Keratinocyte (primary cell): ENCODE results near the gene CPSF3. TPM values are rescaled to one million over a fixed set of nuclear protein-coding genes. Genes with fewer than 3 reads are reported as not detected.

Experiments
- DNase-seq: peaks from one replicate; pipeline ENCODE4 v3.0.0-alpha.2; 2011; ENCODE audit warnings: low read depth, missing footprints, low spot score
- FAIRE-seq: peaks from 2 replicates; lab custom pipeline; 2011; peaks lifted over from hg19 to GRCh38; lab: Jason Lieb, UNC
- H2AFZ ChIP-seq: 2 replicates; pipeline ENCODE4 v1.6.0; 2012; ENCODE audit warnings: low read length, control low read depth, inconsistent platforms; ENCODE audit not compliant: control insufficient read depth
- H3K27ac ChIP-seq: 2 replicates; pipeline ENCODE4 v1.5.1; 2011; ENCODE audit warnings: low read length; ENCODE audit not compliant: control insufficient read depth, insufficient read depth
- H3K27me3 ChIP-seq: 3 replicates; pipeline ENCODE4 v1.6.0; 2011; ENCODE audit warnings: low read length; ENCODE audit not compliant: control insufficient read depth, insufficient read depth; ENCODE audit errors: extremely low read depth
- H3K36me3 ChIP-seq, 2 experiments: 2 replicates in 1 of 2; 3 replicates in 1 of 2; pipeline ENCODE4 v1.5.1; 2011; ENCODE audit warnings: low read length in 2 of 2, mild to moderate bottlenecking in 1 of 2; ENCODE audit not compliant: control insufficient read depth in 2 of 2, insufficient read depth in 2 of 2; ENCODE audit errors: extremely low read depth in 1 of 2
- H3K4me1 ChIP-seq: 3 replicates; pipeline ENCODE4 v1.5.1; 2011; ENCODE audit warnings: low read length; ENCODE audit not compliant: control insufficient read depth, insufficient read depth; ENCODE audit errors: extremely low read depth
- H3K4me2 ChIP-seq: 3 replicates; pipeline ENCODE4 v1.6.0; 2011; ENCODE audit warnings: low read depth, low read length; ENCODE audit not compliant: control insufficient read depth, insufficient read depth; ENCODE audit errors: extremely low read depth
- H3K4me3 ChIP-seq, 3 experiments: fragments of 200-600 bp in 1 of 3; sonication (generic) in 1 of 3; 2 replicates in 2 of 3; 3 replicates in 1 of 3; pipeline ENCODE4 v1.5.1; 2011 to 2016; ENCODE audit warnings: low read length in 3 of 3, mild to moderate bottlenecking in 3 of 3, control low read depth in 2 of 3, inconsistent platforms in 1 of 3, low read depth in 1 of 3, mixed read lengths in 1 of 3, mixed run types in 1 of 3, moderate library complexity in 1 of 3; ENCODE audit not compliant: control insufficient read depth in 2 of 3, insufficient read depth in 2 of 3; ENCODE audit errors: extremely low read depth in 1 of 3
- H3K79me2 ChIP-seq: 2 replicates; pipeline ENCODE4 v1.6.0; 2012; ENCODE audit warnings: low read length; ENCODE audit not compliant: control insufficient read depth, insufficient read depth
- H3K9ac ChIP-seq: 3 replicates; pipeline ENCODE4 v1.6.0; 2011; ENCODE audit warnings: low read length; ENCODE audit not compliant: control insufficient read depth, insufficient read depth; ENCODE audit errors: extremely low read depth
- H3K9me1 ChIP-seq: 3 replicates; pipeline ENCODE4 v1.6.0; 2011; ENCODE audit warnings: low read length; ENCODE audit not compliant: control insufficient read depth, insufficient read depth; ENCODE audit errors: extremely low read depth
- H3K9me3 ChIP-seq: 2 replicates; pipeline ENCODE4 v1.5.1; 2012; ENCODE audit warnings: low read depth, low read length; ENCODE audit not compliant: control insufficient read depth
- H4K20me1 ChIP-seq: 3 replicates; pipeline ENCODE4 v1.6.0; 2011; ENCODE audit warnings: low read length; ENCODE audit not compliant: control insufficient read depth, insufficient read depth; ENCODE audit errors: extremely low read depth
- CTCF ChIP-seq, 3 experiments: IDR thresholded peaks in 1 of 3; conservative IDR thresholded peaks in 1 of 3; optimal IDR thresholded peaks in 1 of 3; 2 replicates in 2 of 3; 3 replicates in 1 of 3; pipeline versions ENCODE3 to v1.5.1; 2011; ENCODE audit warnings: low read length in 3 of 3, mild to moderate bottlenecking in 3 of 3, moderate library complexity in 2 of 3, control low read depth in 1 of 3, inconsistent platforms in 1 of 3; ENCODE audit not compliant: insufficient read depth in 2 of 3; ENCODE audit errors: extremely low read depth in 1 of 3
- EZH2 ChIP-seq: IDR thresholded peaks from one replicate; pipeline ENCODE4 v1.6.1; 2012; ENCODE audit warnings: inconsistent platforms, mild to moderate bottlenecking, low read length, moderate library complexity
- dilution Hi-C: fragments of 300-500 bp; cut with MboI; formaldehyde crosslinking; loops from one replicate; pipeline ENCODE4 v1.7.0; 2020; ENCODE audit warnings: low sequenced_read_pairs; ENCODE audit not compliant: extremely low pct_ligation_motif_present
- polyA plus RNA-seq, 5 experiments: library from polyadenylated mRNA; depleted of rRNA in 3 of 5; stranded (reverse) in 3 of 5; stranded (forward) in 1 of 5; unstranded in 1 of 5; fragments of >200 nt; gene quantifications; 1 replicate in 1 of 5; 2 replicates in 3 of 5; 3 replicates in 1 of 5; pipeline versions ENCODE4 v1.2.1 to v1.2.3, GENCODE V29; 2011 to 2012; ENCODE audit warnings: missing spikeins in 2 of 5, low read depth in 1 of 5, low replicate concordance in 1 of 5

Gene CPSF3
- polyA plus RNA-seq, 1 donor (not counting 4 experiments of a cell fraction or from before 2014, with no cell fraction given) = 31.1 TPM

GRCh38 chr2:9398881-9399780 is 24.3 kb upstream of the CPSF3 start:
- Histone ChIP-seq H3K36me3 (peaks cover 32 to 36% of the 10 kb centered on the region in 2 experiments), H3K79me2 (no peaks in the 10 kb centered on the region), H3K9me3 (no peaks in the 10 kb centered on the region), H3K9ac (no peak overlapping the region), H2AFZ (no peak overlapping the region), H3K4me3 (no peak overlapping the region), H3K9me1 (no peaks in the 10 kb centered on the region), H3K27ac (no peak overlapping the region), H3K4me1 (no peaks in the 10 kb centered on the region), H3K27me3 (no peaks in the 10 kb centered on the region), H4K20me1 (peaks cover 3% of the 10 kb centered on the region), H3K4me2 (no peak overlapping the region)
- TF ChIP-seq EZH2 (no peak), CTCF (optimal IDR thresholded peaks at IDR 0.05 in 1 of 3, IDR thresholded peaks at IDR 0.05 in 1 of 3, conservative IDR thresholded peaks at IDR 0.05 in 1 of 3; ENCODE audit: extremely low read depth in 1 of 3, insufficient read depth in 2 of 3, low read length in 3 of 3) (no peak)
- dilution Hi-C loops = no loop called here
- DNase-seq = no peak
- no peak for FAIRE-seq

- H3K27me3 ChIP-seq = no peaks in the 10 kb centered on the region
- H3K4me3 ChIP-seq = no peak overlapping the region
- DNase-seq = no peak
- peaks cover 30 to 31% of the 10 kb centered on the region in 2 experiments for H3K36me3 ChIP-seq
- FAIRE-seq = no peak
- H3K4me2 ChIP-seq = no peak overlapping the region
- no peaks in the 10 kb centered on the region for H3K79me2 ChIP-seq
- no peak overlapping the region for H3K9ac ChIP-seq
- no peaks in the 10 kb centered on the region for H4K20me1 ChIP-seq
- TF ChIP-seq EZH2 = no peak
- no peak for TF ChIP-seq CTCF (optimal IDR thresholded peaks at IDR 0.05 in 1 of 3, IDR thresholded peaks at IDR 0.05 in 1 of 3, conservative IDR thresholded peaks at IDR 0.05 in 1 of 3; ENCODE audit: extremely low read depth in 1 of 3, insufficient read depth in 2 of 3, low read length in 3 of 3)
- dilution Hi-C loops = no loop called here
- no peaks in the 10 kb centered on the region for H3K9me3 ChIP-seq
- no peak overlapping the region for H2AFZ ChIP-seq
- no peaks in the 10 kb centered on the region for H3K4me1 ChIP-seq
- H3K9me1 ChIP-seq = no peaks in the 10 kb centered on the region
- H3K27ac ChIP-seq = no peak overlapping the region
These were observed 23.0 kb upstream of the CPSF3 start for GRCh38 chr2:9400268-9401058.
